Activated T-helper 2 cell treated with anti-CD3 and anti-CD28 coated beads, Interferon-gamma antibody, Interleukin-2, Interleukin-4, amounts not matched to agents 10 μg/mL and 5 μg/mL and 100 μg/mL, durations not matched to agents 14 hours and 24 hours and 36 hours (primary cell): ENCODE results near the gene MON2. TPM values are rescaled to one million over a fixed set of nuclear protein-coding genes. Genes with fewer than 3 reads are reported as not detected.
A peak's percentile ranks its signal among the peaks of the same experiment; 100 is the strongest.

ENCODE experiments used
- DNase-seq: peaks from one replicate; pipeline ENCODE4 v3.0.0; 2021; ENCODE audit warnings: low spot score
- H3K27ac Mint-ChIP-seq: one replicate; pipeline ENCODE4 v1.8.0; 2021; ENCODE audit warnings: mixed read lengths
- H3K27me3 Mint-ChIP-seq: one replicate; pipeline ENCODE4 v1.8.0; 2021; ENCODE audit warnings: low read depth, mixed read lengths
- H3K36me3 Mint-ChIP-seq: one replicate; pipeline ENCODE4 v1.8.0; 2021; ENCODE audit warnings: low read depth, mixed read lengths
- H3K4me1 Mint-ChIP-seq: one replicate; pipeline ENCODE4 v1.8.0; 2021; ENCODE audit warnings: low read depth, mixed read lengths
- H3K4me3 Mint-ChIP-seq: one replicate; pipeline ENCODE4 v1.8.0; 2021; ENCODE audit warnings: low read depth, mild to moderate bottlenecking, moderate library complexity, mixed read lengths
- H3K9me3 Mint-ChIP-seq: one replicate; pipeline ENCODE4 v1.8.0; 2021; ENCODE audit warnings: mixed read lengths
- intact Hi-C: fragments of 100-400 bp; cut with micrococcal nuclease; formaldehyde crosslinking; loops from one replicate; pipeline ENCODE4 v1.15.1; 2023
- total RNA-seq: library from RNA; stranded (reverse); gene quantifications from 2 replicates; pipeline ENCODE4 v1.2.3, GENCODE V29; 2022

MON2 gene
- total RNA-seq, 1 donor from 2014 or later = 33.0 TPM

- H3K4me1 Mint-ChIP-seq = peaks cover 5% of the 10 kb centered on the region
- DNase-seq = no peak
- intact Hi-C loops = no loop called here
- H3K36me3 Mint-ChIP-seq = no peaks in the 10 kb centered on the region
- peak overlapping the region; percentile 63 for H3K4me3 Mint-ChIP-seq
- H3K9me3 Mint-ChIP-seq = no peaks in the 10 kb centered on the region
- H3K27me3 Mint-ChIP-seq = peaks cover 75% of the 10 kb centered on the region
- no peak overlapping the region for H3K27ac Mint-ChIP-seq
Measured at GRCh38 chr12:62631471-62632410, 165.1 kb downstream of the MON2 start.

- no peaks in the 10 kb centered on the region for H3K36me3 Mint-ChIP-seq
- peaks cover 5% of the 10 kb centered on the region for H3K4me1 Mint-ChIP-seq
- peaks cover 79% of the 10 kb centered on the region for H3K27me3 Mint-ChIP-seq
- H3K27ac Mint-ChIP-seq = no peak overlapping the region
- DNase-seq = no peak
- H3K4me3 Mint-ChIP-seq = peak overlapping the region; percentile 63
- H3K9me3 Mint-ChIP-seq = no peaks in the 10 kb centered on the region
- intact Hi-C loops = no loop called here
Measured at GRCh38 chr12:62632411-62632918, 165.8 kb downstream of the MON2 start.

GRCh38 chr12:62635649-62636048 lies 169.0 kb downstream of the MON2 start:
- H3K4me3 Mint-ChIP-seq = no peak overlapping the region
- peaks cover 5% of the 10 kb centered on the region for H3K4me1 Mint-ChIP-seq
- H3K27ac Mint-ChIP-seq = no peak overlapping the region
- no peak for DNase-seq
- H3K36me3 Mint-ChIP-seq = no peaks in the 10 kb centered on the region
- peaks cover 56% of the 10 kb centered on the region for H3K27me3 Mint-ChIP-seq
- intact Hi-C loops = no loop called here
- no peaks in the 10 kb centered on the region for H3K9me3 Mint-ChIP-seq

GRCh38 chr12:62637679-62638078 lies 171.1 kb downstream of the MON2 start:
- Mint-ChIP-seq H3K9me3 (no peaks in the 10 kb centered on the region), H3K4me1 (peaks cover 11% of the 10 kb centered on the region), H3K27me3 (peaks cover 38% of the 10 kb centered on the region), H3K36me3 (no peaks in the 10 kb centered on the region), H3K27ac (no peak overlapping the region), H3K4me3 (no peak overlapping the region)
- intact Hi-C loops = no loop called here
- no peak for DNase-seq

GRCh38 chr12:62640910-62641448 lies 174.4 kb downstream of the MON2 start:
- intact Hi-C loops = loop anchor here (1.0 to 5.0 kb wide), 3 partner anchors 39 to 151 kb away; no protein-coding TSS in a partner anchor
- peak overlapping the region; percentile 75 for H3K27ac Mint-ChIP-seq
- H3K36me3 Mint-ChIP-seq = no peaks in the 10 kb centered on the region
- DNase-seq = no peak
- H3K4me3 Mint-ChIP-seq = peak overlapping the region; percentile 1
- no peaks in the 10 kb centered on the region for H3K9me3 Mint-ChIP-seq
- peaks cover 11% of the 10 kb centered on the region for H3K4me1 Mint-ChIP-seq
- H3K27me3 Mint-ChIP-seq = peaks cover 17% of the 10 kb centered on the region

GRCh38 chr12:62642486-62642885 lies 175.9 kb downstream of the MON2 start:
- intact Hi-C loops = loop anchor here (5.0 kb wide), 1 partner anchor 150 kb away; no protein-coding TSS in a partner anchor
- Mint-ChIP-seq H3K4me3 (no peak overlapping the region), H3K9me3 (no peaks in the 10 kb centered on the region), H3K27ac (no peak overlapping the region), H3K4me1 (peaks cover 11% of the 10 kb centered on the region), H3K36me3 (no peaks in the 10 kb centered on the region), H3K27me3 (peaks cover 7% of the 10 kb centered on the region)
- DNase-seq = no peak

GRCh38 chr12:62643486-62643885 lies 176.9 kb downstream of the MON2 start:
- peaks cover 7% of the 10 kb centered on the region for H3K27me3 Mint-ChIP-seq
- H3K9me3 Mint-ChIP-seq = no peaks in the 10 kb centered on the region
- intact Hi-C loops = loop anchor here (5.0 kb wide), 1 partner anchor 149 kb away; no protein-coding TSS in a partner anchor
- no peaks in the 10 kb centered on the region for H3K36me3 Mint-ChIP-seq
- no peak overlapping the region for H3K4me3 Mint-ChIP-seq
- H3K4me1 Mint-ChIP-seq = peaks cover 11% of the 10 kb centered on the region
- no peak overlapping the region for H3K27ac Mint-ChIP-seq
- DNase-seq = no peak

GRCh38 chr12:62646566-62646965 lies 179.9 kb downstream of the MON2 start:
- Mint-ChIP-seq H3K9me3 (no peaks in the 10 kb centered on the region), H3K4me3 (no peak overlapping the region), H3K4me1 (peaks cover 10% of the 10 kb centered on the region), H3K36me3 (no peaks in the 10 kb centered on the region), H3K27ac (no peak overlapping the region), H3K27me3 (peaks cover 6% of the 10 kb centered on the region)
- intact Hi-C loops = no loop called here
- DNase-seq = no peak

- Mint-ChIP-seq H3K4me1 (peaks cover 8% of the 10 kb centered on the region), H3K4me3 (no peak overlapping the region), H3K27me3 (peaks cover 6% of the 10 kb centered on the region), H3K36me3 (no peaks in the 10 kb centered on the region), H3K9me3 (no peaks in the 10 kb centered on the region), H3K27ac (no peak overlapping the region)
- DNase-seq = no peak
- intact Hi-C loops = no loop called here
Measured at GRCh38 chr12:62647586-62647985, 181.0 kb downstream of the MON2 start.

GRCh38 chr12:62649412-62650138 lies 182.9 kb downstream of the MON2 start:
- DNase-seq = no peak
- no peaks in the 10 kb centered on the region for H3K9me3 Mint-ChIP-seq
- no peak overlapping the region for H3K4me3 Mint-ChIP-seq
- H3K27me3 Mint-ChIP-seq = peaks cover 4% of the 10 kb centered on the region
- peaks cover 12% of the 10 kb centered on the region for H3K4me1 Mint-ChIP-seq
- intact Hi-C loops = no loop called here
- H3K27ac Mint-ChIP-seq = no peak overlapping the region
- no peaks in the 10 kb centered on the region for H3K36me3 Mint-ChIP-seq
